GM10266 (cell line): ENCODE data around the gene ATP12A.

Source experiments
- DNase-seq: peaks from one replicate; pipeline ENCODE4 v3.0.0; 2012; ENCODE audit errors: extremely low spot score
- CTCF ChIP-seq: IDR thresholded peaks from 2 replicates; pipeline ENCODE4 v1.5.1; 2012; ENCODE audit warnings: mild to moderate bottlenecking, low read depth; ENCODE audit not compliant: control insufficient read depth, insufficient read depth; ENCODE audit errors: missing control alignments

Gene ATP12A

DNA sequence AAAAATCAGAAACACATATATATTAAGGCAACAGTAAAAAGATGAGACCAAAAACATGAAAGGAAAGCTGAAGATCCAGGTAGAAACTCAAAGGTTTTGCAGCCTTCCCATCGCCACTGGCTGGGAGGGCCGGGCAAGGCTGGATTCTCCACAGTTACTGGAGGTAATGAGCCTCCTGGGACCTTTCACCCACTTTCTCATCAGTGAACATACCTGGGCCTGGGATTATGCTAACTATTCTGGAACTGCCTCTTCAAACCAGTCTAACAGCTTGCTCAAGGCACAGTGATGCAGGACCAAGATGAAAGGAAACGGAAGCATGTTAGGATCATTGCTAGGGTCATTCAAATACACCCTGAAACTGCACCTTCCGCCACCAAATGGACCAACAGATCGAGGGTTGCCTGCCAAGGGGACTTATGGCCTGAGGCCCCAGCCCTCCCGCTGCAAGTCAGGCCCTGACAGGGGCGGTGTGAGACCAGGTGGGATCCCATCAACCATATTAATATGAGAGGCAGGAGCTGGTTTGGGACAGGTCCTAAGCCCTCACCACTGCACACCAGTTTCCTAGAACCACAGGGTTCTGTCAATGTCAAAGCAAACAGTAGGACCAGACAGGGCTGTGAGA, 28.4 kb upstream of the ATP12A start:
- TF ChIP-seq CTCF: no peak
- DNase-seq: no peak

DNA sequence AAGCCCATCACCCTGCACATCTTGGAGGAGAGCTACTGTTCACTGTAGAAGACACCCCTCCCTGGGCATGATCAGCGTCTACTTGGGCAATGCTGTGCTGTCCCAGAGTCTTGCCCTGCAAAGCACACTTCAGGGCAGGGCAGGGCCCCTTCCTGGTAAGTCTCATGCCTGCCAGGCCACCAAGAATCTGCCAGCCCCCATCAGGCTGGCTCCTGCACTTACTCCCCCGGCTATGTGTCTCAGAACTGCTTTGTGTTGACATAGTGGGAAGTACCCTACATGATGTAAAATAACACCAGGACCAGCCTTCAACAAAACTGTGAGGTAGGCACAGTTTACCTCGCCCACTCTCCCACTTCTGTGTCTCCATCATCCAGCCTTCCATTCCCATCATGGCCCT, 27.8 kb upstream of the ATP12A start:
- TF ChIP-seq CTCF: no peak
- DNase-seq: no peak

- no peak for DNase-seq
- TF ChIP-seq CTCF: no peak
These were observed 25.5 kb upstream of the ATP12A start for GRCh38 chr13:24654741-24655140.

- TF ChIP-seq CTCF: no peak
- DNase-seq: no peak
These were observed 21.0 kb upstream of the ATP12A start for GRCh38 chr13:24659239-24659638.

DNA sequence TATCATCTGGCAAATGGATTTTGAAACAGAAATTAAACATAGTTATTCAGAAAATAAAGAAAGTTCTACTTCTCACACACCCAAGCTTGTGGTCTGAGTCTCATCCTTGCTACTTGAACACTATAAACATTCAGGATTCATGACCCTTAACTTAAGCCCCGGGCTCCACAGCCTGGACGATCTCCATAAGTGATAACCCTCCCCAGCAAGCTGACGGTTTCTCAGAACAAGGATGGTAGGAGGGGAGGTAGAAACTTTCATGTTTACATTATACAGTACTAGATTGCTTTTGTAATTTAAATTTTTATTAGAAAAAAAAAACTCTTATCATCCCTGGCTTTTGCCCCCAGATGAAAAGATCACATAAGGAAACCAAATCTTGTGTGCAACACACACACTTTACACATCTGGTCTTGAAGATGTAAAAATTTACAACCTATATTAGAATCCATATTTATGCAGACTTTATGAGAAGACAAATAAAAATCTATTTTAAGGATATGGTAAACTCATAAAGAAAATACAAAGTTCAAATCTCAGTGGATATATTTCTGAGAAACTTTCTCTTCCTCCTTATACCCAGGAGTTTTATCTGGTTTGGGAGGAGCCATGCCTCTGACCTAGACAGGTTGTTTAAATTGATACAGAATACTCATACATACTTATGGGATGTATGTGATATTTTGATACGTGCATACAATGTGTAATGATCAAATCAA, 20.0 kb upstream of the ATP12A start:
- no peak for TF ChIP-seq CTCF
- no peak for DNase-seq

DNA sequence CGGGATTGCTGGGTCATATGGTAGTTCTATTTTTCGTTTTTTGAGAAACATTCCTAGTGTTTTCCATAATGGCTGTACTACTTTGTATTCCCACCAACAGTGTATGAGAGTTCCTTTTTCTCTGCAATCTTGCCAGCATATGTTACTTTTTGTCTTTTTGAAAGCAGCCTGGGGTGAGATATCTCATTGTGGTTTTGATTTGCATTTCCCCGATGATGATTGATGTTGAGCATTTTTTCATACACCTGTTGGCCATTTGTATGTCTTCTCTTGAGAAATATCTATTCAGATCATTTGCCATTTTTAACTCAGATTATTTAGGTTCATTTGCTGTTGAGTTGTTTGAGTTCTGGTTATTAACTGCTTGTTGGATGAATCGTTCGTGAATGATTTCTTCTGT, 18.5 kb upstream of the ATP12A start:
- DNase-seq: no peak
- no peak for TF ChIP-seq CTCF
